OCI-LY3 (cell line): ENCODE measurements around the gene TOM1L2.

Source experiments
- CTCF ChIP-seq: fragments of 200-600, 300-600 bp; sonication (generic); IDR thresholded peaks from 2 replicates; pipeline ENCODE4 v1.5.1; 2014; ENCODE audit warnings: antibody characterized with exemption, low read length, low read depth
- EZH2phosphoT487 ChIP-seq: fragments of 200-600 bp; shearing (Covaris generic); IDR thresholded peaks from 2 replicates; pipeline ENCODE4 v1.6.1; 2018; ENCODE audit warnings: antibody characterized with exemption, mixed run types, low read depth

- TF ChIP-seq CTCF (peak; percentile 54), EZH2phosphoT487 (no peak)
Observed at GRCh38 chr17:17859909-17860765, 112.1 kb downstream of the TOM1L2 start.
